ENCODE results near the gene TTC7B. TPM values are rescaled to one million over a fixed set of nuclear protein-coding genes. Genes with fewer than 3 reads are reported as not detected.
"Not testable (repeated sequence)": the region's sequence is repeated elsewhere in the genome, so short reads cannot be mapped to it uniquely, and the experiment has no call there.

The TTC7B gene
- total and polyA plus RNA-seq, 9 of the 15 experiments (the other 6 are each of a cell fraction or from before 2014, with no cell fraction given), result 2.2 to 77.2 (median 36.7) TPM

DNA sequence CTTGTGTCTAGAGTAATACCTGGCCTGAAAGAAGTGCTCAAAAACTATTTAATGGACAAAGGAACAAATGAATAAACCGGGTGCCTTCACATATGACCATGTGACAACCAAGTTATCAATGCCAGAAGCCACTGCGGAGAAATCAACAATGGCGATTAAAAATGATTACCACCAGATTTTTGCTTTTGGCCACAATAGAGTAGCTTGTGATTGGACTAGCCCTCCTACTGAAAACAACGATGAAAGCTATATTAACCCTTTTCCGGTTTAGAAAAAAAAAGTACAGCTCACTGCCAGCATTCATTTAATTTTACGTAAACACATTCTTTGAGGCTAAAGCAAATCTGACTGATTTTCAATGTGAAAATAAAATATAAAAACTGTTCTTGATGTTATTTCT lies 41.6 kb upstream of the TTC7B start:
- no peaks in the 10 kb centered on the region for H3K9me3 ChIP-seq (replicated peaks; ENCODE audit: control insufficient read depth, insufficient read depth, low read depth, low read length)
- BruUV-seq (replicated peaks), result no TSS peak
- no peak overlapping the region for H3K9ac ChIP-seq (ENCODE audit: insufficient read depth in 1 of 2, low read depth in 2 of 2, low read length in 2 of 2)
- H3K4me2 ChIP-seq (ENCODE audit: insufficient read depth, low read length), result no peak overlapping the region
- no peak overlapping the region for H3K27ac ChIP-seq (ENCODE audit: extremely low read depth, low read depth, low read length)
- H3K9me1 ChIP-seq (ENCODE audit: control insufficient read depth, insufficient read depth, low read length), result no peaks in the 10 kb centered on the region
- WGBS (ENCODE audit: insufficient coverage, low coverage, missing lambda C conversion rate), result 74% methylated on average over 6 of the region's 6 CpGs
- no peaks in the 10 kb centered on the region for H3K79me2 ChIP-seq (ENCODE audit: control insufficient read depth, insufficient read depth, low read length)
- TF ChIP-seq ZNF143 (CRISPR knock-in tag; IDR thresholded peaks at IDR 0.05) (no peak), NFIX (CRISPR knock-in tag; IDR thresholded peaks at IDR 0.05; ENCODE audit: low read depth) (no peak), NBN (IDR thresholded peaks at IDR 0.05; ENCODE audit: low read depth) (no peak), TRIM28 (IDR thresholded peaks at IDR 0.05) (no peak)
- FAIRE-seq (no peak), DNase-seq (ENCODE audit: extremely low read depth in 1 of 4, low spot score in 3 of 4) (no peak), ATAC-seq (no peak)
- no peaks in the 10 kb centered on the region; a peak in 1 of 5 replicates for H3K4me1 ChIP-seq (replicated peaks in 1 of 2; ENCODE audit: control insufficient read depth in 2 of 2, insufficient read depth in 2 of 2, low read length in 2 of 2)
- H3K36me3 ChIP-seq (ENCODE audit: control insufficient read depth, insufficient read depth, low read length), result no peaks in the 10 kb centered on the region
- in situ Hi-C loops (cut with MboI) (no loop called here), intact Hi-C loops (cut with micrococcal nuclease) (no loop called here)
- POLR2A ChIA-PET, result interaction anchor here (0.8 to 1.0 kb wide), 2 partner anchors 9 to 27 kb away, joined by 3 to 4 read pairs; no protein-coding TSS in a partner anchor
- H4K20me1 ChIP-seq (replicated peaks; ENCODE audit: control insufficient read depth, insufficient read depth, low read length), result no peaks in the 10 kb centered on the region
- no peaks in the 10 kb centered on the region for H3K27me3 ChIP-seq (ENCODE audit: control insufficient read depth in 2 of 2, insufficient read depth in 2 of 2, low read length in 2 of 2)
- CTCF ChIA-PET (ENCODE audit: low intra/inter-chr PET ratio), result no interaction called here
- no peak overlapping the region for H3K4me3 ChIP-seq
- no peak overlapping the region for H2AFZ ChIP-seq (ENCODE audit: low read depth, low read length)

DNA sequence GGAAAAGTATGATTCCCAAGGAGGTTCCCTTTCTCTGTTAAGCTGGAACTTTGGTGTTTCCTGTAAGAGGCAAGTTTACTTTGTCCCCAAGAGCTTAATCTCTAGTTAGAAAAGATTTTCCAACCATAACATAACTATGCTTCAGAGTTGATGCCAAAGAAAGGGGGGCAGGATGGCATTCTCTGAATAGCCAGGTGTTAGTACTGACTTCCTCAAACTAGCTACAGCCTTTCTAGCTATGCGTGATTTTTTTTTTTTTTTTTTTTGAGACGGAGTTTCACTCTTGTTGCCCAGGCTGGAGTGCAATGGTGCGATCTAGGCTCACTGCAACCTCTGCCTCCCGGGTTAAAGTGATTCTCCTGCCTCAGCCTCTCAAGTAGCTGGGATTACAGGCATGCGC lies 39.9 kb upstream of the TTC7B start:
- CTCF ChIA-PET (ENCODE audit: low intra/inter-chr PET ratio); H3K4me2 ChIP-seq (ENCODE audit: insufficient read depth, low read length); ATAC-seq; H3K27me3 ChIP-seq (ENCODE audit: control insufficient read depth in 2 of 2, insufficient read depth in 2 of 2, low read length in 2 of 2); H3K27ac ChIP-seq (ENCODE audit: extremely low read depth, low read depth, low read length); H3K36me3 ChIP-seq (ENCODE audit: control insufficient read depth, insufficient read depth, low read length); DNase-seq (ENCODE audit: extremely low read depth in 1 of 4, low spot score in 3 of 4); in situ Hi-C loops (cut with MboI); H3K9me3 ChIP-seq (replicated peaks; ENCODE audit: control insufficient read depth, insufficient read depth, low read depth, low read length); H3K4me3 ChIP-seq; FAIRE-seq; H3K4me1 ChIP-seq (replicated peaks in 1 of 2; ENCODE audit: control insufficient read depth in 2 of 2, insufficient read depth in 2 of 2, low read length in 2 of 2); BruUV-seq (replicated peaks); H3K9ac ChIP-seq (ENCODE audit: insufficient read depth in 1 of 2, low read depth in 2 of 2, low read length in 2 of 2); H4K20me1 ChIP-seq (replicated peaks; ENCODE audit: control insufficient read depth, insufficient read depth, low read length); intact Hi-C loops (cut with micrococcal nuclease); H3K79me2 ChIP-seq (ENCODE audit: control insufficient read depth, insufficient read depth, low read length); H3K9me1 ChIP-seq (ENCODE audit: control insufficient read depth, insufficient read depth, low read length); H2AFZ ChIP-seq (ENCODE audit: low read depth, low read length): not testable (repeated sequence)
- 100% methylated on average over 1 of the region's 5 CpGs for WGBS (ENCODE audit: insufficient coverage, low coverage, missing lambda C conversion rate)
- POLR2A ChIA-PET, result interaction anchor here (0.9 kb wide), 1 partner anchor 419 kb away, joined by 3 read pairs; no protein-coding TSS in a partner anchor

Measured in K562 (cell line).